Neural cell (in vitro differentiated cells): Measurements from ENCODE around the gene DENND2A.

Experiments used
- CTCF ChIP-seq: fragments of 450-650 bp; IDR thresholded peaks from 2 replicates; pipeline ENCODE4 v1.5.1; 2014; ENCODE audit warnings: antibody characterized with exemption, mild to moderate bottlenecking, moderate library complexity; ENCODE audit not compliant: poor library complexity, severe bottlenecking
- EP300 ChIP-seq: fragments of 450-650 bp; conservative IDR thresholded peaks from 2 replicates; pipeline ENCODE4 v1.6.1; 2014; ENCODE audit warnings: antibody characterized with exemption, mild to moderate bottlenecking, moderate library complexity; ENCODE audit not compliant: poor library complexity, severe bottlenecking
- EZH2 ChIP-seq: fragments of 200-600, 300-800 bp; shearing (Covaris generic), sonication (generic); IDR thresholded peaks from 2 replicates; pipeline ENCODE4 v1.6.1; 2014; ENCODE audit warnings: antibody characterized with exemption, low read length, borderline replicate concordance, mild to moderate bottlenecking; ENCODE audit not compliant: insufficient read depth, poor library complexity, severe bottlenecking
- MXI1 ChIP-seq: fragments of 450-650 bp; conservative IDR thresholded peaks from 2 replicates; pipeline ENCODE4 v1.6.1; 2014; ENCODE audit warnings: antibody characterized with exemption, mild to moderate bottlenecking; ENCODE audit not compliant: poor library complexity, severe bottlenecking
- POLR2AphosphoS5 ChIP-seq: IDR thresholded peaks from 2 replicates; pipeline ENCODE4 v1.6.1; 2012
- RAD21 ChIP-seq: fragments of 450-650 bp; conservative IDR thresholded peaks from 2 replicates; pipeline ENCODE4 v1.6.1; 2014; ENCODE audit warnings: antibody characterized with exemption, mild to moderate bottlenecking, moderate library complexity
- REST ChIP-seq: IDR thresholded peaks from 2 replicates; pipeline ENCODE4 v1.6.1; 2012; ENCODE audit warnings: borderline replicate concordance
- SMC3 ChIP-seq: fragments of 450-650 bp; conservative IDR thresholded peaks from 2 replicates; pipeline ENCODE4 v1.6.1; 2014; ENCODE audit warnings: antibody characterized with exemption, mild to moderate bottlenecking, moderate library complexity; ENCODE audit not compliant: poor library complexity
- TAF1 ChIP-seq: IDR thresholded peaks from 2 replicates; pipeline ENCODE4 v1.6.1; 2012; ENCODE audit warnings: low read depth

- no peak for TF ChIP-seq CTCF
- TF ChIP-seq EP300 = no peak
- no peak for TF ChIP-seq MXI1
- no peak for TF ChIP-seq EZH2
- TF ChIP-seq TAF1 = no peak
- TF ChIP-seq POLR2AphosphoS5 = no peak
- TF ChIP-seq REST = no peak
- no peak for TF ChIP-seq RAD21
- TF ChIP-seq SMC3 = no peak
These were observed 77.6 kb downstream of the DENND2A start for GRCh38 chr7:140562926-140563481.
